Sigmoid colon (tissue), 4 donors: ENCODE measurements around the gene FRZB.

Experiments used
- POLR2A ChIP-seq, 2 donors: fragments of 450-650 bp; IDR thresholded peaks; one replicate each; pipeline ENCODE4 v1.6.1; 2016; ENCODE audit warnings: antibody characterized with exemption in 2 of 2, mild to moderate bottlenecking in 2 of 2, moderate library complexity in 2 of 2
- POLR2AphosphoS5 ChIP-seq, 4 donors: sonication (generic); formaldehyde crosslinking; IDR thresholded peaks; one replicate each; pipeline ENCODE4 v1.6.1; 2017; ENCODE audit warnings: antibody characterized with exemption in 4 of 4
- TF ChIP-seq, protein P1 (sequence below), 4 experiments: fragments of 450-650 bp in 3 of 4; fragments of 200-600 bp in 1 of 4; IDR thresholded peaks; one replicate each; pipeline ENCODE4 v1.5.1; 2016 to 2019; ENCODE audit warnings: antibody characterized with exemption in 4 of 4, mild to moderate bottlenecking in 3 of 4, moderate library complexity in 2 of 4

- TF ChIP-seq, protein P1, sequence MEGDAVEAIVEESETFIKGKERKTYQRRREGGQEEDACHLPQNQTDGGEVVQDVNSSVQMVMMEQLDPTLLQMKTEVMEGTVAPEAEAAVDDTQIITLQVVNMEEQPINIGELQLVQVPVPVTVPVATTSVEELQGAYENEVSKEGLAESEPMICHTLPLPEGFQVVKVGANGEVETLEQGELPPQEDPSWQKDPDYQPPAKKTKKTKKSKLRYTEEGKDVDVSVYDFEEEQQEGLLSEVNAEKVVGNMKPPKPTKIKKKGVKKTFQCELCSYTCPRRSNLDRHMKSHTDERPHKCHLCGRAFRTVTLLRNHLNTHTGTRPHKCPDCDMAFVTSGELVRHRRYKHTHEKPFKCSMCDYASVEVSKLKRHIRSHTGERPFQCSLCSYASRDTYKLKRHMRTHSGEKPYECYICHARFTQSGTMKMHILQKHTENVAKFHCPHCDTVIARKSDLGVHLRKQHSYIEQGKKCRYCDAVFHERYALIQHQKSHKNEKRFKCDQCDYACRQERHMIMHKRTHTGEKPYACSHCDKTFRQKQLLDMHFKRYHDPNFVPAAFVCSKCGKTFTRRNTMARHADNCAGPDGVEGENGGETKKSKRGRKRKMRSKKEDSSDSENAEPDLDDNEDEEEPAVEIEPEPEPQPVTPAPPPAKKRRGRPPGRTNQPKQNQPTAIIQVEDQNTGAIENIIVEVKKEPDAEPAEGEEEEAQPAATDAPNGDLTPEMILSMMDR (IDR thresholded peaks at IDR 0.05), result no peak
- TF ChIP-seq POLR2A (IDR thresholded peaks at IDR 0.05) (no peak), POLR2AphosphoS5 (IDR thresholded peaks at IDR 0.05) (no peak)
These were observed 25.2 kb upstream of the FRZB start for GRCh38 chr2:182891611-182892010.
